PC-3 (cell line): ENCODE measurements around the gene PRDM10.

Experiments used
- EZH2 ChIP-seq: fragments of 300-600 bp; sonication (generic); IDR thresholded peaks from one replicate; pipeline ENCODE4 v1.6.1; 2017; ENCODE audit warnings: antibody characterized with exemption, mild to moderate bottlenecking, low read length; ENCODE audit not compliant: unreplicated experiment
- TF ChIP-seq, protein P1 (sequence below): fragments of 300-600 bp; sonication (generic); conservative IDR thresholded peaks from 2 replicates; pipeline ENCODE4 v1.5.1; 2017; ENCODE audit warnings: antibody characterized with exemption, low read depth, mild to moderate bottlenecking, low read length

DNA sequence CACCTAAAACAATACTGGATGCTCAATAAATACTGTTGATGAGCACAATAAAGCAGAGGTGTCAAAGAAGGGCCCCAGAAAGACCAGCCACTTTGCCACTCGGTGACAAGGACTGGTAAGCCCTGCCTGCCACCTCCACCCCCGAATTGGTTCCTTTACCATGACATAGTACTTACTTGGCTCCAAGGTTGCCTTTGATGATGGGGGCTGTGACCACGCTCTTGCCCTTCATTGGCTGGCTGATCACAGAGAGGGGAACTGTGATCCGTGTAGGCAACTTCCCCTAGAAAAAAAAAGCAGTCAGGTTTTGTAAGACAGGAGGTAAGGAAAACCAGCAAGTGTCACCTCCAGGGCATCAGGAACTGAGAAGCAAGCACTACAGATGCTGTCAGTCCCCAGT lies 136.9 kb downstream of the PRDM10 start:
- no peak for TF ChIP-seq EZH2
- TF ChIP-seq, protein P1, sequence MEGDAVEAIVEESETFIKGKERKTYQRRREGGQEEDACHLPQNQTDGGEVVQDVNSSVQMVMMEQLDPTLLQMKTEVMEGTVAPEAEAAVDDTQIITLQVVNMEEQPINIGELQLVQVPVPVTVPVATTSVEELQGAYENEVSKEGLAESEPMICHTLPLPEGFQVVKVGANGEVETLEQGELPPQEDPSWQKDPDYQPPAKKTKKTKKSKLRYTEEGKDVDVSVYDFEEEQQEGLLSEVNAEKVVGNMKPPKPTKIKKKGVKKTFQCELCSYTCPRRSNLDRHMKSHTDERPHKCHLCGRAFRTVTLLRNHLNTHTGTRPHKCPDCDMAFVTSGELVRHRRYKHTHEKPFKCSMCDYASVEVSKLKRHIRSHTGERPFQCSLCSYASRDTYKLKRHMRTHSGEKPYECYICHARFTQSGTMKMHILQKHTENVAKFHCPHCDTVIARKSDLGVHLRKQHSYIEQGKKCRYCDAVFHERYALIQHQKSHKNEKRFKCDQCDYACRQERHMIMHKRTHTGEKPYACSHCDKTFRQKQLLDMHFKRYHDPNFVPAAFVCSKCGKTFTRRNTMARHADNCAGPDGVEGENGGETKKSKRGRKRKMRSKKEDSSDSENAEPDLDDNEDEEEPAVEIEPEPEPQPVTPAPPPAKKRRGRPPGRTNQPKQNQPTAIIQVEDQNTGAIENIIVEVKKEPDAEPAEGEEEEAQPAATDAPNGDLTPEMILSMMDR = no peak
